ENCODE data around the gene SLX9. TPM values are rescaled to one million over a fixed set of nuclear protein-coding genes. Genes with fewer than 3 reads are reported as not detected.

Gene SLX9
- total RNA-seq, 1 donor, result 5.2 TPM

DNA sequence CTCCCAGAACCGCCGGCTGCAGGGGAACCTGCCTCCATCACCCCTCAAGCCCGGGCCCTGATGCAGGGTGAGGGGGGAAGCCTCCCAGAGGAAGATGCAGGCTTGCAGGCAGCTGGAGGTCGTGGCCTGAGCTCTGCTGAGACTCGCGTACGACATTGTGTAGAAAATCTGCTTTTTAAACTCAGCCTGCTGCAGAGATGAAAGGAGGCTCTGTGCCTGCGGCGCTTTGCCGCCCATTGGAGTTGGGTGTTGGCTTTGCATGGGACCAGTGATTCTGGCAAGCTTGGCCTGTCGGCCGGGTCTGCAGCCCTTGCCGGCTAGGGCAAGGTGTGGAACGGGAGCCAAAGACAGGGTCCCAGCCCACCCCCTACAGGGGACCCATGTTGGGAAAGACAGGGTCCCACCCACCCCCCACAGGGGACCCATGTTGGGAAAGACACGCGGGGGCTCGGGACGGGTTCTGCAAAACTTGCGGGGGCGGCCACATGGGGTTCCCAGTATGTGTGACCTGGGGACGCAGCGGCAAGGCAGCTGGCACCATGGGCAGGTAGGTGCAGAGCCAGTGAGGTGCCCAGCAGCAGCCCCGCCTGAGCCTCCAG, 55.6 kb downstream of the SLX9 start:
- Histone ChIP-seq H3K27me3 (ENCODE audit: insufficient read depth, low read length) (no peaks in the 10 kb centered on the region), H3K9me3 (ENCODE audit: low read depth, low read length) (no peaks in the 10 kb centered on the region), H3K4me3 (ENCODE audit: low read length) (no peak overlapping the region), H3K4me1 (ENCODE audit: insufficient read depth, low read length) (no peaks in the 10 kb centered on the region)

DNA sequence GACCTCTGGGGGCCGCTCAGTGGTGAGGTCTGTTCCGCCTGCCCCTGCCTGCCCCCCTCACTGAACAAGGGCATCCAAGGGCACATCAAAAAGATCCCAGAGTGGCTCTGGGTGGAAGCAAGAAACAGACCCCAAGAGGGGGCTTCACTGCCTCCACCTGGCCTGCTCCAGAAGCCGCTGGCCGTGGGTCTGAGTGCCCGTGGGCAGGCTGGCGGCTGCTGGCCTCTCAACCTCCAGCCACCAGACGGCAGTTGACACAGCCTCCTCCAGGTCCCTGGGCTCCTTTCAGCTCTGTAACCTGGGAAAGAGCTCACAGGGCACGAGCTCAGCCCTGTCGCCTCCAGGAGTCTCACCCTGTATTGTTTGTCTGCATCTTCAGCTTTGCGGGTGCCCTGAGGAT, 56.3 kb downstream of the SLX9 start:
- Histone ChIP-seq H3K4me1 (ENCODE audit: insufficient read depth, low read length) (no peaks in the 10 kb centered on the region), H3K27me3 (ENCODE audit: insufficient read depth, low read length) (no peaks in the 10 kb centered on the region), H3K4me3 (ENCODE audit: low read length) (no peak overlapping the region), H3K9me3 (ENCODE audit: low read depth, low read length) (no peaks in the 10 kb centered on the region)

GRCh38 chr21:44996501-44996921, 56.7 kb downstream of the SLX9 start:
- Histone ChIP-seq H3K9me3 (ENCODE audit: low read depth, low read length) (no peaks in the 10 kb centered on the region), H3K27me3 (ENCODE audit: insufficient read depth, low read length) (no peaks in the 10 kb centered on the region), H3K4me1 (ENCODE audit: insufficient read depth, low read length) (no peaks in the 10 kb centered on the region), H3K4me3 (ENCODE audit: low read length) (no peak overlapping the region)

GRCh38 chr21:44996983-44997936, 57.4 kb downstream of the SLX9 start:
- no peak overlapping the region for H3K4me3 ChIP-seq (ENCODE audit: low read length)
- no peaks in the 10 kb centered on the region for H3K9me3 ChIP-seq (ENCODE audit: low read depth, low read length)
- no peaks in the 10 kb centered on the region for H3K27me3 ChIP-seq (ENCODE audit: insufficient read depth, low read length)
- no peaks in the 10 kb centered on the region for H3K4me1 ChIP-seq (ENCODE audit: insufficient read depth, low read length)

DNA sequence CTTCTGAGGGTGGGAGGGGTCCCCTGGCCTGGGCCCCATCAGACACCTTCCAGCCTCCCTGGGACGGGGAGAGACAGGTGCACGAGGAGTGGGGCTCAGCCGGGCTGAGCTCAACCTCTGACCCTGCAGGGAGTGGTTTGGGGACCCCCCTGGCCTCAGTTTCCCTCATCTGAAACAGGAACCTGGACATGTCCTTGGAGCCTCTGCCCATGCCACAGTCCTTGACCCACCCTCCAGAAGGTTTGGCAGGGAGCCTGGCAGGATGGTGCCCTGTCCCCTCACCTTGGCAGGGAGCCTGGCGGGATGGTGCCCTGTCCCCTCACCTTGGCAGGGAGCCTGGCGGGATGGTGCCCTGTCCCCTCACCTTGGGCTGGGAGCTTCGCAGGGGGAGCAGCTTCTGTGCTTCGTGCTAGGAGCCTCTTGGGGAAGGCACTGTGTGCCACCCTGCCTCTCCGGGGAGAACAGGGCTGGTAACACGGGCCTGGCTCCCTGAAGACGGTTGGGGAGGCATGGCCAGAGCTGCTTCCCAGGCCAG, 58.3 kb downstream of the SLX9 start:
- no peaks in the 10 kb centered on the region for H3K27me3 ChIP-seq (ENCODE audit: insufficient read depth, low read length)
- no peak overlapping the region for H3K4me3 ChIP-seq (ENCODE audit: low read length)
- H3K4me1 ChIP-seq (ENCODE audit: insufficient read depth, low read length), result no peaks in the 10 kb centered on the region
- no peaks in the 10 kb centered on the region for H3K9me3 ChIP-seq (ENCODE audit: low read depth, low read length)

DNA sequence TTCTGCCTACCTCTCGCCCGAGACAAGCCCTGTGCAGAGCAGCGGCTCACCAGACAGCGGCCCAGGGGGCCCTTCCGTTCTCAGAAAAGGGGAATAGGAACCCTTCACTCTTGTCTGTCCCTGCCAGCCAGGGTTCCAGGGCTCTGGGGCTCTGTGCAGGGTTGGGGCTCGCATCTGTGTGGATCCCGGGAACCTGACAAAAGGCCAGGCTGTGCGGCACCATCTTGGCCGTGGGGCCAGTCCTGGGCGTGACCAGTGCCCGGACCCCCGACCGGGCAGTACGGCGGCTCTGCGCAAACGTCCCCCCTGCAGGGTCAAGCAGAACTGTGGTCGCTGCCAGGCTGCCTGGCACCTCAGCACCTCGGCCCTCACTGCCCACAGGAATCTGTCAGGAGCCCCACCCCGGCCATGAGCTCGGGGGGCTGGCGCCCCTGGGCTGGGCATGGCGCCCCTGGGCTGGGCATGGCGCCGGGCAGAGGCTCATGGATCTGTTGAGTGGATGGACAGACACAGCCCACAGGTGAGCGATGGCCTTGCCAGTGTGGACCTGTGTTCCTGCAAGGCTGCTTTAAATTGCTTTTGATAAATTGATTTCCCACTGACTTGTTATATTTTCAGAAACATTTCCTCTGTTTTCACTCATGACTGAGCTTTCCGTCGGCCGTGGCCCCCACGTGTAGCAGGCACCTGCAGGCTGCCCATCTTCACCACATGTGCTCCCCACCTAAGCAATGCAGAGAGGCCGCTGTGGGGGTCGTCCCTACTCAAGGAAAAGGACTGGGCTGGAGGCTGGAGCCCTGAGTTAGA, 59.0 kb downstream of the SLX9 start:
- Histone ChIP-seq H3K9me3 (ENCODE audit: low read depth, low read length) (no peaks in the 10 kb centered on the region), H3K4me1 (ENCODE audit: insufficient read depth, low read length) (no peaks in the 10 kb centered on the region), H3K27me3 (ENCODE audit: insufficient read depth, low read length) (no peaks in the 10 kb centered on the region), H3K4me3 (ENCODE audit: low read length) (no peak overlapping the region)

DNA sequence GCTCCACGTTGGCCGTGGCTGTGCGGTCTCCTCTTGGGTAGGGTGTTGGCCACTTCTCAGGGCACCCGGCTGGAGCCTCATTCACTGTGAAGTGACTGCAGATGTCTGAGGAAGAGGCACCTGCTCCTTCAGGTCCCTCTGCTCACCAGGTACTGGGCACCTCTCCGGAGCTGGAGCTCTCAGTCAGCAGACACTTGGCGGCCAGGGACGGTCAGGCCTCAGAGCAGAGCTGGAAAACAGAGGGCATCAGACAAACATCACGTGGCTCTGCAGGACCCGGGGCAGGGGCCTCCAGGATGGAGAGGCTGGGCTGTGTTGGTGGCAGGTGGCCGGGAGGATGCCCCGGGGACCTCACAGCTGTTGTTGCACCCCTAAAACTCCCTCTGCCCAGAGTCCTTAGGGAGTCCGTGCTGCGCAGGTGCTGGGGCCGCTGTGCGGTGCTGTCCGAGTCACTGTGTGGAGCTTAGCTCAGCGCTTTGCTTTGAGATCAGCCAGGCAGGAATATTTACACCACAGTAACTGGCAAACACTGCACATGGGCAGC, 59.7 kb downstream of the SLX9 start:
- Histone ChIP-seq H3K27me3 (ENCODE audit: insufficient read depth, low read length) (no peaks in the 10 kb centered on the region), H3K9me3 (ENCODE audit: low read depth, low read length) (no peaks in the 10 kb centered on the region), H3K4me1 (ENCODE audit: insufficient read depth, low read length) (no peaks in the 10 kb centered on the region), H3K4me3 (ENCODE audit: low read length) (no peak overlapping the region)

GRCh38 chr21:44999972-45000636, 60.3 kb downstream of the SLX9 start:
- Histone ChIP-seq H3K27me3 (ENCODE audit: insufficient read depth, low read length) (no peaks in the 10 kb centered on the region), H3K4me1 (ENCODE audit: insufficient read depth, low read length) (no peaks in the 10 kb centered on the region), H3K9me3 (ENCODE audit: low read depth, low read length) (no peaks in the 10 kb centered on the region), H3K4me3 (ENCODE audit: low read length) (no peak overlapping the region)

GRCh38 chr21:45000637-45001133, 60.9 kb downstream of the SLX9 start:
- no peaks in the 10 kb centered on the region for H3K4me1 ChIP-seq (ENCODE audit: insufficient read depth, low read length)
- H3K4me3 ChIP-seq (ENCODE audit: low read length), result no peak overlapping the region
- H3K9me3 ChIP-seq (ENCODE audit: low read depth, low read length), result no peaks in the 10 kb centered on the region
- H3K27me3 ChIP-seq (ENCODE audit: insufficient read depth, low read length), result no peaks in the 10 kb centered on the region

DNA sequence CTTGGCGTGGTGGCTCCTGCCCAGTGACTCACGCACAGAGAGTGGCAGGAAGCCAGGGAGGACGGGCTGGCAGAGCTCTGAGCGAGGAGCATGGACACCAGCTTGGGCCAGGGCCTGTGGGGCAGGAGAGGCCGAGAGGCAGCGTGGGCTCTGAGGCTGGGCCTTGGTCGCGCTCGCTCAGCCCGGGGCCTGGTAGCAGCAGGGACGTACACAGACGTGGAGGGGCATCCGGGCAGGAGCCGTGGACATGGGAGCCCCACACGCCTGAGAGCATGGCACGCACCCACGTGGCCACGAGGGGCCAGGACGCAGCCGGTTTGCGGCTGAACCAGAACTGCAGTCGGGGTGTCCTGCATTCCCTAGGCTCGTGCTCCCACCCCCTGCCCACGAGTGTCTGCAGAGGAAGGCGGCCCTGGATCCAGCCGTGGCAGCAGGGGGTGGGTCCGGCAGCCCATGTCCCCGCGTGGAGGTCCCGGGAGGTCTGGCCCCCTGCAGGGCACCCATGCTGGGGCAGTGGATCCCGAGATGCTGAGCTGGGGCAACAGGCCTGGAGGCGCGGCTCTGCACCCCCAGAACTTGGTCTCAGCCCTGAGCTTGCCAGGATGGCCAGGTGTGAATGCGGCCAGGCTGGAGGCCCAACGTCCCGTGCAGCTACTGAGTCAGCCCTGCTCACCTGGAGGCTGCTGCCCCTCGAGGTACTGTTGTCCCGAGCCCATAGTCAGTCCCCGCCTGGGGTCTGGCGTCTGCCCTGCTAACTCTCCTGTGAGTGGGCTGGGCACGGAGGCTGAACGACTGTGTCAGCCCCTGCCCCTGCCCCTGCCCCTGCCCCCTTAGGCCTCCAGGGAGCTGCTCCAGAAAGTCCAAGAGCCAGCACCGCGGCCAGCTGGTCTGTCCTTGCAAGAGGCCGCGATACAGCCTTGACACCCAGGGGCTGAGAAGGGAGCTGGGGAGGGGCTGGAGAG, 61.6 kb downstream of the SLX9 start:
- no peaks in the 10 kb centered on the region for H3K4me1 ChIP-seq (ENCODE audit: insufficient read depth, low read length)
- no peak overlapping the region for H3K4me3 ChIP-seq (ENCODE audit: low read length)
- H3K9me3 ChIP-seq (ENCODE audit: low read depth, low read length), result no peaks in the 10 kb centered on the region
- no peaks in the 10 kb centered on the region for H3K27me3 ChIP-seq (ENCODE audit: insufficient read depth, low read length)

DNA sequence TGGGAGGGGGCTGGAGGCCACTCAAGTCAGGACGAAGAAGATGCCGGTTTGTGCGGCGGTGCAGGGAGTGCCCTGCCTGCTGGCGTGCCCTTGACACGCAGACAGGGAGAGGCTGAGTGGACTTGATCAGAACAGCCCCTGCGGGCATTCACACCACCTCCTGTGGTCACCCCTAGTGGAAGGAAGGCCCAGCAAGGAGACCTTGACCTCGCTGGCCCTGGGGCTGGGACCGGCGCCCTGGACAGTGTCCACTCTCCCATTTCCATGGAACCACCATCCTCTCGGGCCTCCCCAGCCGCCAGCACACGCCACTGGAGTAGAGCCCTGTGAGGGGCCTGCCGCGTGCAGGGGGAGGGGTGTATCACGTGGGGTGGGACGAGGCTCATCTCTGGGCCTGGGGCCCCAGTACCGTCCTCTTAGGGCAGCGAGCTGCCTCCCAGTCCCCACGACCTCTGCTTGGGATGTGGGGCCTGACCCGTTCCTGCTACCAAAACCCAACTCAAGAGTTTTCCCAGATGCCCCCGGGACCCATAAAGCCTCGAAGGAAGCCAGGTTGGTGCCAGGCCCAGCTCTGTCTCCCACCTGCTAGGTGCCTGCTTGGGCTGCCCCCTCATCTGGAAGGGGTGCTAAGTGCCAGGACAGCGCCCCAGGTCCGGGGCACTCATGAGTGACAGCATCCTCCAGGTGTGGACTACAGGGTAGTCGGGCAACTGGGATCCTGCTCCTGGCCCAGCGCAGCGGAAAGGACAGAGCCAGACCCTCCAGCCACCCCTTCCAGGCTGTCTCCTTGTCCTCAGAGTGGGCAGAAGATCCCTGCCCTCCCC, 62.8 kb downstream of the SLX9 start:
- no peaks in the 10 kb centered on the region for H3K4me1 ChIP-seq (ENCODE audit: insufficient read depth, low read length)
- no peaks in the 10 kb centered on the region for H3K9me3 ChIP-seq (ENCODE audit: low read depth, low read length)
- no peak overlapping the region for H3K4me3 ChIP-seq (ENCODE audit: low read length)
- no peaks in the 10 kb centered on the region for H3K27me3 ChIP-seq (ENCODE audit: insufficient read depth, low read length)

DNA sequence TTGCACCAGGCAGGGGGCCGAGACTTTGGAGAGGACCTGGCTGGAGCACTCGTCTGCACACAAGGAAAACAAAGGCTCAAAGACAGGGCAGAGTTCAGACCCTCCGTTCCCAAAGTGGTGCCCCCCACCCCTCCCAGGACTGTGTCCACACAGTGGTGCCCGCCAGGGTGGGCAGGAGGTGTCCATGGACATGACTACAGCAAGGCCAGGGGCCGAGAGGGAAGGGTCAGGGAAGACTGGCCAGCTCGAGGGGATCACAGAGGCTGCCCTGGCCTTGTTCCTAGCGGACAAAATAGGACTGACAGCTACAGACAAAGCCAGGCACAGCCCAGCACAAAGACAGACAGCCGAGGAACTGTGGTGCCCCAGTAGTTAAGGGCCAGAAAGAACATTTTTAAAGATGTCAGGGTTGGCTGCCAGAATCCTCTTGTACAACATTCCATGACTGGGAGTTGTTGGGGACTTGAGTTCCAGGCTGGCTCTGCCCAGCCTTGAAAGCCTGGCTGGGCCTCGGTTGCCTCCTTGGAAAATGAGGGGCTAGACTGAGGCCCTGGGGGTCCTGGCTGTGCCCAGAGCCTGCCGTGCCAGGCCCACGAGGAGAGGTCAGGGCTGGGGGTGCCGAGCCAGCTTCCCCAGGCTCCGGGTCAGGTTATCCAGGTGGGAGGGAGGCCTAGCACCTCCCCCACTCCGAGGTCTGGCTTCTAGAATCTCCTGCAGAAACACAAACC, 63.7 kb downstream of the SLX9 start:
- H3K4me1 ChIP-seq (ENCODE audit: insufficient read depth, low read length), result no peaks in the 10 kb centered on the region
- H3K4me3 ChIP-seq (ENCODE audit: low read length), result no peak overlapping the region

More for the DNA sequence above, 63.7 kb downstream of the SLX9 start:
- Histone ChIP-seq H3K27me3 (ENCODE audit: insufficient read depth, low read length) (peaks cover 1% of the 10 kb centered on the region), H3K9me3 (ENCODE audit: low read depth, low read length) (no peaks in the 10 kb centered on the region)

Measured in mononuclear cell (primary cell).